T-helper 1 cell (primary cell): ENCODE results near the gene MAP3K2.

ENCODE experiments used
- DNase-seq, 5 donors: peaks; one replicate each; pipeline ENCODE4 v3.0.0-alpha.2; 2012 to 2020

The MAP3K2 gene

DNA sequence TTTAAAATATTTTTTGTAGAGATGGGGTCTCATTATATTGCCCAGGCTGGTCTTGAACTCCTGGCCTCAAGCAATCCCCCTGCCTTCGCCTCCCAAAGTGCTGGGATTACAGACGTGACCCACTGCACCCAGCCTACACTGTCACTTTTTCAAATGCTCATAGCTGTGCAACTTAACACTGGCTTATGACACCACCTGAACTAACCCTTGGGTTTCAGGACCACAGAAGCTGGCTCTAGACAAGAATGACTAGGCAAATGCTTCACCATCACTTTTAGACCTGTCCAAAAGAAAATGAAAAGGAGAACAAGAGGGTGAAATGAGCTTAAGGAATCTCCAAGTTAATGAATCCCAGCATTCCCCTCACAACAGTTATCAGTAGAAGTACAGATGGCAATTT, 107.1 kb downstream of the MAP3K2 start:
- no peak for DNase-seq

DNA sequence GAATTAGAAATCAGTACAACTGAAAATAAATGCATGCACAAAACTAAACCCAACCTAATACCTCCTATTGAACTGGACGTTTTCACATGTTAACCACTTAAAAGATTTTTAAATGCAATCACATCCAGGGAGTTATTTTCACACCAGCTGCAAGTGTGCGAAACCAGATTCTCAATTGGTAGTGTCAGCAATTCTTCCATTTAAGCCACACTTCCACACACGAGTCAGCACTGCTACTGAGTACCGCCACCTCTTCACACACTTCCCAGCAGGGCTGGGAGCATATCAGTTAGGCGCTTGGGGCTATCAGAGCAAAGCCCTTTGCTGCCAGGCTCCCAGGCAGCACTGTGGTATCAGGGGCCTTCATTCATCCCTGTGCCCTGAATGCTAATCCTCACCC, 108.0 kb downstream of the MAP3K2 start:
- DNase-seq: no peak

DNA sequence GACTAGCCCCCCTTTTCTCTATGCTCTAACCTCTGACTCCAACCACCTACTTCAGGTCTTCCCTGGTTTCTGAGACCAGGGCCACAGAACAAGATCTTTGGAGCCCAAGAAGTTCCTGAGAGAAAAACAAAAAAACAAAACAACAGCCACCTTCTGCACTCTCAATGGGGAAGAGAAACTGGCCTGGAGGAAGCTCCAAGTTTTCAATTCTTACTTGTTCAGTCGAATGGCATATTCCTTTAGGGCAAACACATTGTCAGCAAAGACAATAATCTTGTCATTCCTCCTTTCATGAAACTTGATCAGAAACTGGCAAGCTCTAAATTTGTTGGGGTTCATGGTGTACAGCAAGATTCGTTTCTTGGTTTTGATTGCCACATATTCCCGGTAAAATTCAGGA, 108.8 kb downstream of the MAP3K2 start:
- DNase-seq: no peak

DNA sequence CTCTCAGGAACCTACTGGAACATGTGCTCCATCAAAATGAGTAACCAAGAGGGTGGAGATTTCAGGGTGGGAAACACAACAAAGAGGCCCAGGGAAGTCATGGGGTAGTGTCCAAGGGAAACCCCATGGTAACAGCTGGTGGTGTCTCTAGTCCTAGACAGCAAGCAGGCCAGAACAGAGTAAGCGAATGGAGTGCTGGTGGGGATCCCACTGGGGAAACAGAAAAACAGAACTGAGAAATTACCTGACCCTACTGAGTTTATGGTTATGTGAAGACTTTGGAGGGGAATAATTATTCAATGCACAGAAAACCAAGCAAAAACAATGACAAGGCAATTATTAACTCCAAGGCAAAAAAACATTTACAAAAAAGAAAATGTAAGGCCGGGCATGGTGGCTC, 110.7 kb downstream of the MAP3K2 start:
- no peak for DNase-seq

DNA sequence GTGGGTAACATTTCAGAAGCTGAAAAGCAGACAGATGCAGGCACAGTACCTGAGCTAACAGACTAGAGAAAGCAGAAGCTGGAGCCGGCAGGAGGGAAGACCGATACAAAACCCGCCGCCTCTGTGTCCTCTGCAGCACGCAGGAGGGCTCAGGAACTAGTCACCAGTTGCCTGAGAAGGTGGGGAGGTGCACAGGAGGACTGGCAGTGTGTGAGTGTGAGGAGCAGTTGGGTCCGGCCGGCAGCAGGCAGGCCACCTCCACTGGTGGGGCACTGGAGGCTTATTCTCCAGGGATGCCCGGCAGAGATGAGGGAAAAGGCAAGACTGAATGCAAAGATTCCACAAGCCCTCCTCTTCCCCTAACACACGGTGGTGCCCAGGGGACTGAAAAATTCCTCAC, 112.0 kb downstream of the MAP3K2 start:
- DNase-seq: no peak

DNA sequence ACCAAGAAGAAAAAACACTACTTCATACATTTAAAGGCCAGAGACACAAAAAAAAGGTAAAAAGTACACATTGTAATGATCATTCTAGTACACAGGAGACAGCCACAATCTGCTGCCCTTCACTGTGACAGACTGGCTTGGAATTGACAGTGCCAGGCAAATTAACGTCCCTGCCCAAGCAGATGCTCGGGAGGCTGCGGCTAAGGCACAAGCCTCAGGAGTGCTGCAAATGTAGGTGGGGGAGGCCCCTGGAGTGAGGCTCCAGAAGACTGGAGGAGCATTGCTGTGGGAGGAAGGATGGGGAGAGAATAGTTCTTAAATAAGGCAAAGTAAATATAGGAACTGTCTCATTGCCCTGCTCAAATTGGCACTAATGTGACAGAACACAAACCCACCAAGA, 112.4 kb downstream of the MAP3K2 start:
- DNase-seq: no peak

DNA sequence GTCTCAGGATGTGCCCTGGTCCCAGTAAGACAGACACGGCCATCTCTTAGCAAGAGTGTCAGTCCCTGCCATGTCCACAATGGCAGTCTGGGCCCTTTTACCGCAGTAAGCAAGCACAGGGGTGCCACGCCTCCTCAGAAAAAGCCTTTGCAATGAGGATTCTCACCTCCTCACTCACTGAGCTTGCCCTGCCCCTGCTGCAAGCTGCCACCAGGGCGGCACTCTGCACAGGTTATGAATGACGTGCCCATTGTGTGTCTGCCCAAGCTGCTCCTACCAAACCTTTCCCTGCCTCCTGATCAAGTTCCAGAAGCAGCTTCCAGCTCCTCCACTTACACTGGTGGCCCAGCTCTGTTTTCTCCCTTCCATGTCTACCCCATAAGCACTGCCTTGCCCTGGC, 117.1 kb downstream of the MAP3K2 start:
- DNase-seq: no peak

DNA sequence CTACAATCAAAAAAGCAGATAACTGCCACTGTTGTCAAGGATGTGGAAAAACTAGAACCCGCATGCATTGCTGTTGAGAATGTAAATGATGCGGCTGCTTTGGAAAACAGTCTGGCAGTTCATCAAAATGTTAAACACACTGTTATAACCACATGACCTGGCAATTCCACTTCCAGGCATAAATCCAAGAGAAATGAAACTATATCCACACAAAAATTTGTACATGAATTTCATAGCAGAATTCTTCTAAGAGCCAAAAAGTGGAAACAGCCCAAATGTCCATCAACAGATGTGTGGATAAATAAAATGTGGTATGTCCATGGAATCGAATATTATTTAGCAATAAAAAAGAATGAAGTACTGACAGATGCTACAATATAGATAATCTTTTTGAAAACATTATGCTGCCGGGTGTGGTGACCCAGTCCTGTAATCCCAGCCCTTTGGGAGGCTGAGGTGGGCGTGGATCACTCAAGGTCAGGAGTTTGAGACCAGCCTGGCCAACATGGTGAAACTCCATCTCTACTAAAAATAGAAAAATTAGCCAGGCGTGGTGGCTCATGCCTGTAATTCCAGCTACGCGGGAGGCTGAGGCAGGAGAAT, 125.9 kb downstream of the MAP3K2 start:
- DNase-seq: no peak

DNA sequence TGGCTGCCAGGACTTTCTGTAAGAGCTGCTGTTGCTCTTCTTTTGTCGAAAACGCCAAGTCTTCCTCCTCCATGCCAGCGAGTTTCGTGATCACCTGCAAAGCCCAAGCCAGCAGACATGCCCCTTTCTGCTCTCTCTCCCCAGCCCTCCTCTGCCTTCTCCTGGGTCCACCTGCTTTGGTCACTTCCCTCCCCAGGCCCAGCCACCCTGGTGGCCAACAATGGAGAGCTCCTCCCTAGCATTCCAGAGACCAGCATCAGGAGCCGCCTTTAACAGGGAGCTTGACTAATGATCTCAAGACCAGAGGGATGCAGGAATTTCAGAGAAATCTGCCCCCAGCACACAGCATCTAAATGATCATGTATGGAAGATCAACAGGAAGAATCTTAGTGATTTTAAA, 128.4 kb downstream of the MAP3K2 start:
- no peak for DNase-seq

DNA sequence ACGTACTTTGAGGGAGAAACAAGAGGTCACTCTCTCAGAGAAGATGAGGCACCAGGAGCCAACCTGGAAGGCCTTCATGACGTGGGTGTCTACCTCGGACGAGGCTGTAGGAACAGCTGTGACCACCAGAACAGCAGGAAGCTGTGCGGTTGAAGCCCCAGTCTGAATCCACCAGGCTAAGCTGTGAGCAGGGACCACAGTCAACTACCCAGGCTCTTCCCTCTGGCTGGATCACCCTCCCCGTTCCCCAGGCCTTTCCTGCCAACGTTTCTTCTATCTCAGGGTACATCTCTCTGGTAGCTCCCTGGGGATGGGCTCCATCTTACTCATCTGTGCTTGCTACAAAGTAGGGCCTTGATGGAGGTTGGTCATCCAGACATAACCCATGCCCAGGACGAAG, 130.9 kb downstream of the MAP3K2 start:
- no peak for DNase-seq

DNA sequence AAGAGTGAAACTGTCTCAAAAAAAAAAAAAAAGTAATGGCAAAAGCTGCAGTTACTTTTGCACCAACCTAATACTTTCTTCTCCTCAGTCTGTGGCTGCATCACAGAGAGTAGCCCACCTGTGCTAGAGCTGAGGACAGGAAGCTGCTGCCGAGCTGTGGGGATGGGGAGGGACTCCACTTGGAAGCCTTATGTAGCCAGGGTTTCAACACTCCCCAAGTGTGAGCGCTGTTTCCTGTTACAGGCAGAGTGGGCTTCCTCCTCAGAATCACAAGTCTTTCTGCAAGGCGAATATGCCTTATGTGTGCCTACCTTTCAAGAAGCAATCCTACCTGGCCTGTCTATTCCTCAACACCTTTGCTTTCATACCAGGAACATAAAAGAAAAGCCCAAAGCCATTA, 131.4 kb downstream of the MAP3K2 start:
- no peak for DNase-seq

DNA sequence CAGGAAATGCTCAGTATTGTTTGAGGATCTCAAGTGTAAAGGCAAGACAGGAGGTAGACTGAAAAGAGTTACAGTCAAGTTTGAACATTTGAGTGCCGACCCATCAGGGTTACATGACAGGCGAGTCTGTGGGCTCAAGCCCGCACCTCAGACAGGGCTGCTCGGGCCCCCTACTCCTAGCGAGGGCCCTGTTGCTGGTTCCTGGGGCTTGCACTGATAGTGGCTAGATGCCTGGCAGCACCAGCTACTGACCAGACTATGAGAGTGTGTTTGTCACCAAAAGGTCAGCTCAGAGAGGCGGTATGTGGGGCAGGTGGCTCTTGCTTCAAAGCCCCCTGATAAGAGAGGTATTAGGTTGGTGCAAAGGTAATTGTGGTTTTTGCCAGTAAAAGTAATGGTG, 132.1 kb downstream of the MAP3K2 start:
- no peak for DNase-seq

DNA sequence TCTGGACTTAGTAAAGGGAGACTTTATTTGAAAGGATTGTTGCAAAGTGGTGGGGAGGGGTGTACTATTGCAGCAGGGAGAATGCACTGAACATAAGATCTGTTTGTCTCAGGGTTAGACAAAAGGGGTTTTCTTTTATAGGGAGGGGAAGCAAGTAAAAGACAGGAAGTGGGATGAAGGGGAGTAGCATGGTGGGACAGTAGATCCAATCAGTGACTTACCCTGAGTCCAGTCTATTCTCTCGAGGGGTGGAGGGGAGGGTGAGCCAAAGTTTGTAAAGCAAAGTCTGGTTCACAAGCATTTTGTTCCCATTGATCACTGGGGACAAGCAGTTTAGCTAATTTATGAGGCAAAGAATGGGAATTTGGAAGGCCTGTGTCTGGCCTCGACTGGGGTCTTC, 132.6 kb downstream of the MAP3K2 start:
- no peak for DNase-seq

DNA sequence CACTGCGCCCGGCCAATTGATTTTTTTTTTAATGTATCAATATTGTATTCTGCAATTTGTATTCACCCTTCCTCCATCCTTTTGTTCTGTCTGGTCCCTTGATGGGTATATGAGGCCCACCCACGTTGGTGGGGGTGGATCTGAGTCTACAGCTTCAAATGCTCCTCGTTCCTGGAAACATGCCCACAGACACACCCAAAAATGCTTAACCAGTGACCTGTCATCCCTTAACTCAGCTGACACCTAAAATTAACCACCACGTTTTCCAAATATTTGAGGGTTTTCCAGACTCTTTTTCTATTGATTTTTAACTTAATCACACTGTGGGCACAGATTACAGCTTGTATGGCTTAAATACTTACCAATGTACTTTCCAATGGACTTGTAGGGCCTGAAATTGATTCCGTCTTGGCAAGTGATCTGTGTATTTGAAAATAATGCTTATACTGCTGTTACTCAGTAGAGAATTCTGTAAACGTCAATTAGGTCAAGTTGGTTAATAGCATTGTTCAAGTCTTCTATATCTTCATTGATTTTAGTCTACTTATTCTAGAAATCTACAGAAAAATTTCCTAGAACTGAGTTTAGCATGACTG, 133.3 kb downstream of the MAP3K2 start:
- no peak for DNase-seq
